Loucy (cell line): ENCODE results near the gene MCTS1.

Experiments used
- H2AFZ ChIP-seq: fragments of 200-600 bp; sonication (generic); 2 replicates; pipeline ENCODE4 v1.6.0; 2016; ENCODE audit warnings: antibody characterized with exemption, mild to moderate bottlenecking, low read length, moderate library complexity
- H3F3A ChIP-seq: fragments of 200-600 bp; 2 replicates; pipeline ENCODE4 v1.6.0; 2016; ENCODE audit warnings: antibody characterized with exemption, low read depth, mild to moderate bottlenecking
- H3K27me3 ChIP-seq: fragments of 200-600 bp; sonication (generic); 2 replicates; pipeline ENCODE4 v1.6.1; 2014; ENCODE audit warnings: low read length, mild to moderate bottlenecking; ENCODE audit not compliant: insufficient read depth, poor library complexity, severe bottlenecking
- H3K36me3 ChIP-seq: fragments of 200-600 bp; sonication (generic); 2 replicates; pipeline ENCODE4 v1.6.1; 2016; ENCODE audit warnings: low read length; ENCODE audit not compliant: insufficient read depth
- H3K4me1 ChIP-seq: fragments of 200-600 bp; sonication (generic); 2 replicates; pipeline ENCODE4 v1.5.1; 2014; ENCODE audit warnings: low read length, mild to moderate bottlenecking; ENCODE audit not compliant: insufficient read depth, poor library complexity, severe bottlenecking
- H3K4me2 ChIP-seq: fragments of 200-600 bp; sonication (generic); 2 replicates; pipeline ENCODE4 v1.6.0; 2014; ENCODE audit warnings: antibody characterized with exemption, low read length, low read depth, mild to moderate bottlenecking; ENCODE audit not compliant: poor library complexity, severe bottlenecking
- H3K4me3 ChIP-seq: fragments of 200-600 bp; sonication (generic); 2 replicates; pipeline ENCODE4 v1.5.1; 2014; ENCODE audit warnings: low read length, mild to moderate bottlenecking, mixed read lengths; ENCODE audit not compliant: poor library complexity, severe bottlenecking
- H3K79me2 ChIP-seq: fragments of 200-600 bp; sonication (generic); 2 replicates; pipeline ENCODE4 v1.6.1; 2014; ENCODE audit warnings: low read length; ENCODE audit not compliant: insufficient read depth
- H3K9ac ChIP-seq: fragments of 200-600 bp; sonication (generic); 2 replicates; pipeline ENCODE4 v1.6.0; 2014; ENCODE audit warnings: mild to moderate bottlenecking, low read depth, low read length, moderate library complexity; ENCODE audit not compliant: poor library complexity, severe bottlenecking
- H3K9me2 ChIP-seq: fragments of 200-600 bp; sonication (generic); replicated peaks from 2 replicates; pipeline ENCODE4 v1.6.1; 2016; ENCODE audit warnings: low read depth, low read length, mixed read lengths
- H3K9me3 ChIP-seq: fragments of 200-600 bp; sonication (generic); 2 replicates; pipeline ENCODE4 v1.6.1; 2014; ENCODE audit warnings: mild to moderate bottlenecking, antibody characterized with exemption, low read length, low read depth; ENCODE audit not compliant: insufficient read depth
- H4K20me1 ChIP-seq: fragments of 200-600 bp; sonication (generic); 2 replicates; pipeline ENCODE4 v1.6.0; 2014; ENCODE audit warnings: antibody characterized with exemption, low read length, mild to moderate bottlenecking; ENCODE audit not compliant: insufficient read depth, poor library complexity, severe bottlenecking
- CTCF ChIP-seq: fragments of 200-600 bp; sonication (generic); conservative IDR thresholded peaks from 2 replicates; pipeline ENCODE4 v1.5.1; 2014; ENCODE audit warnings: mild to moderate bottlenecking, antibody characterized with exemption, low read length
- EZH2phosphoT487 ChIP-seq: fragments of 200-600 bp; IDR thresholded peaks from 2 replicates; pipeline ENCODE4 v1.6.1; 2018; ENCODE audit warnings: antibody characterized with exemption, mild to moderate bottlenecking, moderate library complexity, borderline replicate concordance

The MCTS1 gene

GRCh38 chrX:120625371-120625770, 21.5 kb downstream of the MCTS1 start:
- H3K27me3 ChIP-seq, result no peaks in the 10 kb centered on the region
- H3K79me2 ChIP-seq, result peaks cover 24% of the 10 kb centered on the region; the same call in 1 of the 2 replicates
- H3K4me2 ChIP-seq, result no peak overlapping the region
- H3K4me1 ChIP-seq, result peaks cover 22% of the 10 kb centered on the region
- no peak overlapping the region for H3K4me3 ChIP-seq
- H3K9me3 ChIP-seq, result no peaks in the 10 kb centered on the region
- H2AFZ ChIP-seq, result no peak overlapping the region
- no peak for TF ChIP-seq CTCF
- no peak for TF ChIP-seq EZH2phosphoT487
- H3K36me3 ChIP-seq, result no peaks in the 10 kb centered on the region
- no peaks in the 10 kb centered on the region for H4K20me1 ChIP-seq
- H3K9ac ChIP-seq, result no peak overlapping the region
- H3F3A ChIP-seq, result peaks cover 4% of the 10 kb centered on the region; the same call in 1 of the 2 replicates
- H3K9me2 ChIP-seq, result no peaks in the 10 kb centered on the region

- Histone ChIP-seq H3K4me2 (peak within 1 kb of the TSS; percentile 96), H3K36me3 (no peaks in the 10 kb centered on the region), H3K27me3 (no peaks in the 10 kb centered on the region), H3K9me2 (no peaks in the 10 kb centered on the region), H3F3A (peaks cover 4% of the 10 kb centered on the region; the same call in 1 of the 2 replicates), H3K9me3 (no peaks in the 10 kb centered on the region), H3K4me3 (peak within 1 kb of the TSS; percentile 97), H3K9ac (peak within 1 kb of the TSS; percentile 91), H2AFZ (peak within 1 kb of the TSS; percentile 79), H4K20me1 (no peaks in the 10 kb centered on the region), H3K4me1 (peaks cover 22% of the 10 kb centered on the region), H3K79me2 (peaks cover 24% of the 10 kb centered on the region; the same call in 1 of the 2 replicates)
- TF ChIP-seq EZH2phosphoT487 (no peak), CTCF (no peak)
Measured at GRCh38 chrX:120629667-120630537, 26.0 kb downstream of the MCTS1 start, which contains the start of gene C1GALT1C1. C1GALT1C1 (minus strand) TSS chrX:120630054; CDS start chrX:120627166, 2,888 bp downstream.

- Histone ChIP-seq H3K79me2 (no peaks in the 10 kb centered on the region), H3K4me2 (no peak overlapping the region), H3F3A (no peaks in the 10 kb centered on the region), H4K20me1 (no peaks in the 10 kb centered on the region), H3K27me3 (no peaks in the 10 kb centered on the region), H3K4me1 (no peaks in the 10 kb centered on the region), H3K9ac (no peak overlapping the region), H2AFZ (no peak overlapping the region), H3K36me3 (no peaks in the 10 kb centered on the region), H3K9me2 (no peaks in the 10 kb centered on the region), H3K9me3 (no peaks in the 10 kb centered on the region), H3K4me3 (no peak overlapping the region)
- TF ChIP-seq CTCF, result no peak
Measured at GRCh38 chrX:120638619-120639018, 34.7 kb downstream of the MCTS1 start.
